Retinal pigment epithelial cell (primary cell): ENCODE measurements around the gene RALB.

Experiments
- DNase-seq: peaks from one replicate; pipeline ENCODE4 v3.0.0-alpha.2; 2010; ENCODE audit warnings: low read depth
- H3K4me3 ChIP-seq: 2 replicates; pipeline ENCODE4 v1.5.1; 2011; ENCODE audit warnings: mild to moderate bottlenecking, low read length, control low read depth, moderate library complexity
- CTCF ChIP-seq: conservative IDR thresholded peaks from 2 replicates; pipeline ENCODE4 v1.5.1; 2011; ENCODE audit warnings: low read depth, low read length, control low read depth, inconsistent platforms

The RALB gene

GRCh38 chr2:120312076-120312475 lies 59.4 kb downstream of the RALB start:
- no peak for DNase-seq
- H3K4me3 ChIP-seq, result no peak overlapping the region
- TF ChIP-seq CTCF, result no peak

GRCh38 chr2:120312860-120313694 lies 60.4 kb downstream of the RALB start:
- peak overlapping the region; percentile 51 for H3K4me3 ChIP-seq
- TF ChIP-seq CTCF, result peak; percentile 94
- DNase-seq, result peak; percentile 38

GRCh38 chr2:120313695-120314615 lies 61.3 kb downstream of the RALB start:
- H3K4me3 ChIP-seq, result peak overlapping the region; percentile 51
- no peak for DNase-seq

GRCh38 chr2:120314690-120315366 lies 62.2 kb downstream of the RALB start:
- DNase-seq, result no peak
- no peak overlapping the region for H3K4me3 ChIP-seq
- no peak for TF ChIP-seq CTCF

More at GRCh38 chr2:120313695-120314615, 61.3 kb downstream of the RALB start:
- no peak for TF ChIP-seq CTCF

GRCh38 chr2:120315367-120316033 lies 62.8 kb downstream of the RALB start:
- no peak overlapping the region for H3K4me3 ChIP-seq
- no peak for TF ChIP-seq CTCF
- no peak for DNase-seq

GRCh38 chr2:120316071-120316470 lies 63.4 kb downstream of the RALB start:
- no peak for DNase-seq
- no peak for TF ChIP-seq CTCF
- H3K4me3 ChIP-seq, result no peak overlapping the region
